AG10803 (cell line): ENCODE data around the gene CC2D1B.
A peak's percentile ranks its signal among the peaks of the same experiment; 100 is the strongest.

Experiments used
- DNase-seq: peaks from one replicate; pipeline ENCODE4 v3.0.0; 2010; ENCODE audit warnings: low read depth
- H3K4me3 ChIP-seq: 2 replicates; pipeline ENCODE4 v1.5.1; 2011; ENCODE audit warnings: mild to moderate bottlenecking, low read length, control low read depth
- CTCF ChIP-seq: conservative IDR thresholded peaks from 2 replicates; pipeline ENCODE4 v1.5.1; 2011; ENCODE audit warnings: mild to moderate bottlenecking, low read length, control low read depth, inconsistent platforms

CC2D1B gene

GRCh38 chr1:52365746-52366516 is at the start of gene CC2D1B:
Gene CC2D1B, minus strand, starts transcription at chr1:52366205. Its CDS starts 1,585 bp downstream, at chr1:52364620.
- peak within 1 kb of the TSS; percentile 88 for H3K4me3 ChIP-seq
- TF ChIP-seq CTCF: no peak
- peak; percentile 94 for DNase-seq

GRCh38 chr1:52414942-52415341 is 48.9 kb upstream of the CC2D1B start:
- H3K4me3 ChIP-seq: no peak overlapping the region
- TF ChIP-seq CTCF: no peak
- DNase-seq: no peak

GRCh38 chr1:52413410-52413989 is 47.5 kb upstream of the CC2D1B start:
- TF ChIP-seq CTCF: no peak
- H3K4me3 ChIP-seq: no peak overlapping the region
- DNase-seq: no peak

- DNase-seq: no peak
- H3K4me3 ChIP-seq: peak overlapping the region; percentile 86
- no peak for TF ChIP-seq CTCF
Observed at GRCh38 chr1:52404975-52405338, 39.0 kb upstream of the CC2D1B start.

- DNase-seq: peak; percentile 95
- H3K4me3 ChIP-seq: peak within 1 kb of the TSS; percentile 86
- peak; percentile 65 for TF ChIP-seq CTCF
Observed at GRCh38 chr1:52404116-52404974, 38.3 kb upstream of the CC2D1B start, which contains the start of the genes ORC1 and PRPF38A. Gene ORC1, minus strand, starts transcription at chr1:52404423. Its CDS starts 2,200 bp downstream, at chr1:52402223. Gene PRPF38A, plus strand, starts transcription at chr1:52404602. Its CDS starts 148 bp downstream, at chr1:52404750.

GRCh38 chr1:52403566-52404115 is 37.6 kb upstream of the CC2D1B start:
- no peak for TF ChIP-seq CTCF
- peak overlapping the region; percentile 86 for H3K4me3 ChIP-seq
- peak; percentile 72 for DNase-seq
